HG02973 (cell line): ENCODE measurements around the gene DCAF4L1.

Experiments used
- ATAC-seq: cut with Tn5 transposase; IDR thresholded peaks from one replicate; pipeline ENCODE4 v1.9.1; 2021; ENCODE audit warnings: moderate library complexity; ENCODE audit not compliant: unreplicated experiment

The DCAF4L1 gene

GRCh38 chr4:41981456-41981855 is at the start of gene DCAF4L1:
Gene DCAF4L1, plus strand, starts transcription at chr4:41981756. Its CDS starts 37 bp downstream, at chr4:41981793.
- ATAC-seq = no peak

GRCh38 chr4:41932988-41933387 is 48.6 kb upstream of the DCAF4L1 start:
- no peak for ATAC-seq

GRCh38 chr4:41933997-41934503 is 47.5 kb upstream of the DCAF4L1 start:
- ATAC-seq = no peak

GRCh38 chr4:41934514-41934900 is 47.0 kb upstream of the DCAF4L1 start:
- no peak for ATAC-seq

- ATAC-seq = peak; percentile 78
These were observed 46.5 kb upstream of the DCAF4L1 start, which contains the start of gene TMEM33 for GRCh38 chr4:41934901-41935651. Gene TMEM33, plus strand, starts transcription at chr4:41935429. Its CDS starts 56 bp downstream, at chr4:41935485.

- peak; percentile 23 for ATAC-seq
These were observed 45.9 kb upstream of the DCAF4L1 start for GRCh38 chr4:41935652-41936021.

- ATAC-seq = no peak
These were observed 42.4 kb upstream of the DCAF4L1 start for GRCh38 chr4:41939016-41939626.

- ATAC-seq = no peak
These were observed 40.7 kb upstream of the DCAF4L1 start for GRCh38 chr4:41940834-41941233.

- ATAC-seq = no peak
These were observed 38.0 kb upstream of the DCAF4L1 start for GRCh38 chr4:41943506-41943905.

- ATAC-seq = no peak
These were observed 37.5 kb upstream of the DCAF4L1 start for GRCh38 chr4:41944089-41944488.

GRCh38 chr4:41949531-41949930 is 32.0 kb upstream of the DCAF4L1 start:
- no peak for ATAC-seq

GRCh38 chr4:41957634-41958033 is 23.9 kb upstream of the DCAF4L1 start:
- ATAC-seq = peak; percentile 48

- no peak for ATAC-seq
These were observed 18.5 kb upstream of the DCAF4L1 start for GRCh38 chr4:41963105-41963504.

GRCh38 chr4:41964401-41964800 is 17.2 kb upstream of the DCAF4L1 start:
- ATAC-seq = no peak

- no peak for ATAC-seq
These were observed 14.2 kb upstream of the DCAF4L1 start for GRCh38 chr4:41967392-41967791.

GRCh38 chr4:41969671-41970070 is 11.9 kb upstream of the DCAF4L1 start:
- no peak for ATAC-seq

GRCh38 chr4:41975341-41975740 is 6.2 kb upstream of the DCAF4L1 start:
- ATAC-seq = no peak

GRCh38 chr4:41976775-41977516 is 4.6 kb upstream of the DCAF4L1 start:
- no peak for ATAC-seq

GRCh38 chr4:41977709-41978108 is 3.8 kb upstream of the DCAF4L1 start:
- no peak for ATAC-seq

- no peak for ATAC-seq
These were observed 1.2 kb downstream of the DCAF4L1 start for GRCh38 chr4:41982716-41983115.

- no peak for ATAC-seq
These were observed 3.6 kb downstream of the DCAF4L1 start for GRCh38 chr4:41985151-41985550.

GRCh38 chr4:41989994-41990364 is 8.4 kb downstream of the DCAF4L1 start:
- ATAC-seq = peak; percentile 1
